Mucosa of descending colon (tissue), 3 donors: ENCODE data around the gene RPEL1. TPM values are rescaled to one million over a fixed set of nuclear protein-coding genes. Genes with fewer than 3 reads are reported as not detected.
A peak's percentile ranks its signal among the peaks of the same experiment; 100 is the strongest.
"Not testable (repeated sequence)": the region's sequence is repeated elsewhere in the genome, so short reads cannot be mapped to it uniquely, and the experiment has no call there.

ENCODE experiments used
- ATAC-seq: fragments of 200-7000 bp; cut with Tn5 transposase; one replicate; pipeline ENCODE4 v1.9.1; 2020; ENCODE audit warnings: mild to moderate bottlenecking, moderate library complexity
- DNase-seq, 3 donors: peaks; one replicate each; pipeline ENCODE4 v3.0.0-alpha.2; 2020
- H3K36me3 ChIP-seq: fragments of 200-600 bp; one replicate; pipeline ENCODE4 v1.8.0; 2021; ENCODE audit warnings: low read depth, mild to moderate bottlenecking
- H3K4me1 ChIP-seq: fragments of 200-600 bp; one replicate; pipeline ENCODE4 v1.8.0; 2021; ENCODE audit warnings: low read depth, mild to moderate bottlenecking
- H3K4me3 ChIP-seq: fragments of 200-600 bp; one replicate; pipeline ENCODE4 v1.8.0; 2021; ENCODE audit warnings: mild to moderate bottlenecking
- H3K9me3 ChIP-seq: fragments of 200-600 bp; one replicate; pipeline ENCODE4 v1.8.0; 2021; ENCODE audit warnings: mild to moderate bottlenecking
- intact Hi-C, 2 donors: fragments of 100-400 bp; cut with DNase I in 1 of 2; cut with micrococcal nuclease in 1 of 2; formaldehyde crosslinking; loops; one replicate each; pipeline versions ENCODE4 v1.11.0 to v1.11.1; 2022; cut with DNase I, micrococcal nuclease
- total RNA-seq, 3 donors: library from RNA; stranded (reverse); fragmentation: NEBNext Ultra II Directional in 2 of 3; extraction: Animal tissue kit (Norgen Biotek cat#: 25700) in 2 of 3; gene quantifications; one replicate each; pipeline versions ENCODE4 v1.2.1 to v1.2.4, GENCODE V29; 2021 to 2023
- TF ChIP-seq, protein P1 (sequence below): fragments of 200-600 bp; IDR thresholded peaks from one replicate; pipeline ENCODE4 v1.8.0; 2022; ENCODE audit warnings: antibody characterized with exemption, mild to moderate bottlenecking
- donor health status: DM: no; HTN: no; CAD: no; lungs with moderate emphysema.
- donor health status: DM: no; HTN: no; CAD: no.
- donor health status: DM: no; HTN: yes; CAD: no.

The RPEL1 gene
- total RNA-seq, 3 donors from 2014 or later, result 0.13 TPM; not detected in 2

DNA sequence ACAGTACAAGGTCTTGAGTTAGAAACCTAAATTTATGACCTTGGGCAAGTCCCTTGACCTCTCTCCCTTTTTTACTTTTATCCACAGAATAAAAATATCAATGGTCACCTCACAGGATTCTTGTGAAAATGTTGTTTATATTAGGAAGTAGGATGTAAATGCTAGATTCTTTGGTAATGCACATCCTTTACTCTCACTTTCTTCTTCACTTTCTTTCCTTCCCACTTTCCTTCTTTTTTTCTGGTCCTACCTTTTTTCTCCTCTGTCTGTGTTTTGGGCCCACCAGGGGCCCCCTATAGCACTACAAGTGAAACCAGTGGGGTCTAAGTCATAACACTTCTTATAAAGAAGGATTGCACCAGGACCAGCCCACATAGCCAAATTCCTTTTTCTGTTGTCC lies 12.1 kb downstream of the RPEL1 start:
- DNase-seq (no peak), ATAC-seq (no peak)
- Histone ChIP-seq H3K36me3 (no peaks in the 10 kb centered on the region), H3K4me3 (no peak overlapping the region), H3K9me3 (peaks cover 5% of the 10 kb centered on the region), H3K4me1 (no peaks in the 10 kb centered on the region)
- intact Hi-C loops, result no loop called here
- TF ChIP-seq, protein P1, sequence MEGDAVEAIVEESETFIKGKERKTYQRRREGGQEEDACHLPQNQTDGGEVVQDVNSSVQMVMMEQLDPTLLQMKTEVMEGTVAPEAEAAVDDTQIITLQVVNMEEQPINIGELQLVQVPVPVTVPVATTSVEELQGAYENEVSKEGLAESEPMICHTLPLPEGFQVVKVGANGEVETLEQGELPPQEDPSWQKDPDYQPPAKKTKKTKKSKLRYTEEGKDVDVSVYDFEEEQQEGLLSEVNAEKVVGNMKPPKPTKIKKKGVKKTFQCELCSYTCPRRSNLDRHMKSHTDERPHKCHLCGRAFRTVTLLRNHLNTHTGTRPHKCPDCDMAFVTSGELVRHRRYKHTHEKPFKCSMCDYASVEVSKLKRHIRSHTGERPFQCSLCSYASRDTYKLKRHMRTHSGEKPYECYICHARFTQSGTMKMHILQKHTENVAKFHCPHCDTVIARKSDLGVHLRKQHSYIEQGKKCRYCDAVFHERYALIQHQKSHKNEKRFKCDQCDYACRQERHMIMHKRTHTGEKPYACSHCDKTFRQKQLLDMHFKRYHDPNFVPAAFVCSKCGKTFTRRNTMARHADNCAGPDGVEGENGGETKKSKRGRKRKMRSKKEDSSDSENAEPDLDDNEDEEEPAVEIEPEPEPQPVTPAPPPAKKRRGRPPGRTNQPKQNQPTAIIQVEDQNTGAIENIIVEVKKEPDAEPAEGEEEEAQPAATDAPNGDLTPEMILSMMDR, result no peak

DNA sequence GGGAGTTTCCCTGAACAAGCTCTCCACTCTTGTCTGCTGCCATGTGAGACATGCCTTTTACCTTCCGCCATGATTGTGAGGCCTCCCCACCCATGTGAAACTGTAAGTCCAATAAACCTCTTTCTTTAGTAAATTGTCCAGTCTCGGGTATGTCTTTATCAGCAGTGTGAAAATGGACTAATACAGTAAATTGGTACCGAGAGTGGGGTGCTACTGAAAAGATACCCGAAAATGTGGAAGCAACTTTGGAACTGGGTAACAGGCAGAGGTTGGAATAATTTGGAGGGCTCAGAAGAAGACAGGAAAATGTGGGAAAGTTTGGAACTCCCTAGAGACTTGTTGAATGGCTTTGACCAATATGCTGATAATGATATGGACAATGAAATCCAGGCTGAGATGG lies 13.2 kb downstream of the RPEL1 start:
- H3K4me1 ChIP-seq, ATAC-seq, H3K4me3 ChIP-seq, intact Hi-C loops, H3K36me3 ChIP-seq, DNase-seq, H3K9me3 ChIP-seq: not testable (repeated sequence)

DNA sequence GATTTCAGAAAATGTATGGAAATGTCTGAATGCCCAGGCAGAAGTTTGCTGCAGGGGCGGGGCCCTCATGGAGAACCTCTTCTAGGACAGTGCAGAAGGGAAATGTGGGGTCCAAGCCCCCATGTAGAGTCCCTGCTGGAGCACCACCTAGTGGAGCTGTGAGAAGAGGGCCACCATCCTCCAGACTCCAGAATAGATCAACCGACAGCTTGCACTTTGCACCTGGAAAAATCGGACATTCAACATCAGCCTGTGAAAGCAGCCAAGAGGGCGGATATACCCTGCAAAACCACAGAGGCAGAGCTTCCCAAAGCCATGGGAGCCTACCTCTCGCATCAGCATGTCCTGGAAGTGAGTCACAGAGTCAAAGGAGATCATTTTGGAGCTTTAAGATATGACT lies 14.3 kb downstream of the RPEL1 start:
- DNase-seq (no peak), ATAC-seq (no peak)
- TF ChIP-seq, protein P1, result no peak
- no peaks in the 10 kb centered on the region for H3K4me1 ChIP-seq
- H3K4me3 ChIP-seq, result no peak overlapping the region
- intact Hi-C loops, result no loop called here
- H3K9me3 ChIP-seq, result peaks cover 5% of the 10 kb centered on the region
- no peaks in the 10 kb centered on the region for H3K36me3 ChIP-seq

GRCh38 chr10:103262229-103262628 lies 16.5 kb downstream of the RPEL1 start:
- TF ChIP-seq, protein P1, result no peak
- ATAC-seq, result no peak

GRCh38 chr10:103265717-103266329 lies 20.1 kb downstream of the RPEL1 start:
- no peaks in the 10 kb centered on the region for H3K9me3 ChIP-seq
- intact Hi-C loops, result no loop called here
- TF ChIP-seq, protein P1, result no peak
- H3K4me1 ChIP-seq, result no peaks in the 10 kb centered on the region
- no peaks in the 10 kb centered on the region for H3K36me3 ChIP-seq
- H3K4me3 ChIP-seq, result no peak overlapping the region
- peak; percentile 43 for ATAC-seq
- DNase-seq, result peak in 2 of 3 donors; percentile 44 to 83

More at GRCh38 chr10:103262229-103262628, 16.5 kb downstream of the RPEL1 start:
- intact Hi-C loops, result no loop called here
- Histone ChIP-seq H3K36me3 (no peaks in the 10 kb centered on the region), H3K4me1 (no peaks in the 10 kb centered on the region), H3K4me3 (no peak overlapping the region), H3K9me3 (peaks cover 5% of the 10 kb centered on the region)
- DNase-seq, result no peak

DNA sequence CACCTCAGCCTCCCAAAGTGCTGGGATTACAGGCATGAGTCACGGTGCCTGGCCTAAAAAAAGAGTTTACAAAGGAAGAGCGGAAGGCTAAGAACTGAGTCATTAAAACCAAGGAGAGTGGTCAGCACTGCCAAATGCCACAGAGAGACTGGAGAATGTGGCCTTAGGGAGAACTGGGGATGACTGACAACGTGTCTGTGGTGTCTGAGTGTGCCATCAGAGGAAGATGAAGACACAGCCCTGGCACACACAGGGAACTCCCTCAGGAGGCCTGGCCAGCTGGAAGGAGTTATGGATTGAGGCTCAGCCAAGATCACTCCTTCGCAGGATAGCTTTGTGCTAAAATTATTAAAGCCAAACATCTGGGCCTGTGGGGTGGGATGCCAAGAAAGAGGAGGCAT lies 27.4 kb downstream of the RPEL1 start:
- ATAC-seq, result peak; percentile 15
- TF ChIP-seq, protein P1, result no peak
- peaks cover 6% of the 10 kb centered on the region for H3K4me1 ChIP-seq
- H3K4me3 ChIP-seq, result no peak overlapping the region
- no peak for DNase-seq
- no peaks in the 10 kb centered on the region for H3K36me3 ChIP-seq
- H3K9me3 ChIP-seq, result no peaks in the 10 kb centered on the region
- intact Hi-C loops, result no loop called here
